Measurements from ENCODE around the gene TRIM13.
"Not testable (repeated sequence)": the region's sequence is repeated elsewhere in the genome, so short reads cannot be mapped to it uniquely, and the experiment has no call there.

TRIM13 gene

GRCh38 chr13:50055454-50055853 is 58.6 kb downstream of the TRIM13 start:
- no peak for DNase-seq (ENCODE audit: low read depth in 1 of 2, low spot score in 1 of 2)

GRCh38 chr13:50060718-50061117 is 63.9 kb downstream of the TRIM13 start:
- DNase-seq (ENCODE audit: low read depth in 1 of 2, low spot score in 1 of 2) = no peak

- DNase-seq (ENCODE audit: low read depth in 1 of 2, low spot score in 1 of 2) = not testable (repeated sequence)
These were observed 65.5 kb downstream of the TRIM13 start for GRCh38 chr13:50062336-50062735.

- no peak for DNase-seq (ENCODE audit: low read depth in 1 of 2, low spot score in 1 of 2)
These were observed 68.9 kb downstream of the TRIM13 start for GRCh38 chr13:50065712-50066111.
